Measurements from ENCODE around the gene DNAJC7. TPM values are rescaled to one million over a fixed set of nuclear protein-coding genes. Genes with fewer than 3 reads are reported as not detected.
A peak's percentile ranks its signal among the peaks of the same experiment; 100 is the strongest.
"Not testable (repeated sequence)": the region's sequence is repeated elsewhere in the genome, so short reads cannot be mapped to it uniquely, and the experiment has no call there.

The DNAJC7 gene
- total RNA-seq, 2 donors from 2014 or later = 112 to 116 TPM

DNA sequence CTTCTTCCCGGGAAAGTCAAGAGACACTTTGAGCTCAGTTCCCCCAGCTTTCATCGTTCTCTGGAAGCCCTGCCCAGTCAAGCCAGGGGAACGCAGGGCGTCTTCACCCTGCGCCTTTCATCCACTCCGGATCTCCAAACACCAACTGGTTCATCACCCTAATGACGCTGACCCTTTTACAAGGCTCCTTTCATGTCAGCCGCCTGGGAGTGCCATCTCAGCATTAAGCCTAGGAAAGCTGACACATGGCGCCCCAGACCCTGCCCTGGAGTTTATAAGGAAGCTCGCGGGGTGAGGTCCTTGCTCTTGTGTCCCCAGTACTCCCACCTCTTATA is 594 bp upstream of the DNAJC7 start:
- no peaks in the 10 kb centered on the region for H3K27me3 Mint-ChIP-seq (ENCODE audit: insufficient read depth)
- H3K4me3 ChIP-seq (ENCODE audit: low read length) = peak overlapping the region; percentile 99
- peaks cover 24% of the 10 kb centered on the region for H3K36me3 ChIP-seq (ENCODE audit: control insufficient read depth, insufficient read depth, low read length)
- TF ChIP-seq, protein P1, sequence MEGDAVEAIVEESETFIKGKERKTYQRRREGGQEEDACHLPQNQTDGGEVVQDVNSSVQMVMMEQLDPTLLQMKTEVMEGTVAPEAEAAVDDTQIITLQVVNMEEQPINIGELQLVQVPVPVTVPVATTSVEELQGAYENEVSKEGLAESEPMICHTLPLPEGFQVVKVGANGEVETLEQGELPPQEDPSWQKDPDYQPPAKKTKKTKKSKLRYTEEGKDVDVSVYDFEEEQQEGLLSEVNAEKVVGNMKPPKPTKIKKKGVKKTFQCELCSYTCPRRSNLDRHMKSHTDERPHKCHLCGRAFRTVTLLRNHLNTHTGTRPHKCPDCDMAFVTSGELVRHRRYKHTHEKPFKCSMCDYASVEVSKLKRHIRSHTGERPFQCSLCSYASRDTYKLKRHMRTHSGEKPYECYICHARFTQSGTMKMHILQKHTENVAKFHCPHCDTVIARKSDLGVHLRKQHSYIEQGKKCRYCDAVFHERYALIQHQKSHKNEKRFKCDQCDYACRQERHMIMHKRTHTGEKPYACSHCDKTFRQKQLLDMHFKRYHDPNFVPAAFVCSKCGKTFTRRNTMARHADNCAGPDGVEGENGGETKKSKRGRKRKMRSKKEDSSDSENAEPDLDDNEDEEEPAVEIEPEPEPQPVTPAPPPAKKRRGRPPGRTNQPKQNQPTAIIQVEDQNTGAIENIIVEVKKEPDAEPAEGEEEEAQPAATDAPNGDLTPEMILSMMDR (conservative IDR thresholded peaks at IDR 0.05) = no peak
- no peaks in the 10 kb centered on the region for H3K27me3 ChIP-seq (ENCODE audit: control insufficient read depth, insufficient read depth, low read length, poor library complexity, severe bottlenecking)
- DNase-seq = no peak
- H3K9me3 Mint-ChIP-seq = no peaks in the 10 kb centered on the region
- H3K9ac ChIP-seq (ENCODE audit: extremely low read depth, low read length, poor library complexity, severe bottlenecking) = peak overlapping the region; percentile 96
- H3K4me1 Mint-ChIP-seq = peaks cover 28% of the 10 kb centered on the region
- peaks cover 7% of the 10 kb centered on the region for H3K4me1 ChIP-seq (ENCODE audit: control insufficient read depth, insufficient read depth, low read length)
- H3K27ac ChIP-seq (ENCODE audit: low read depth, low read length) = peak overlapping the region; percentile 92
- peaks cover 20% of the 10 kb centered on the region for H3K36me3 Mint-ChIP-seq (ENCODE audit: low read depth)
- peak overlapping the region; percentile 99 for H3K27ac Mint-ChIP-seq
- WGBS, 2 experiments (ENCODE audit: insufficient coverage in 1 of 2, insufficient read length in 1 of 2) = 11 to 28% methylated on average over 10 to 11 of the region's 11 CpGs
- peak overlapping the region; percentile 90 for H3K4me3 Mint-ChIP-seq
- no peaks in the 10 kb centered on the region for H3K9me3 ChIP-seq (ENCODE audit: control insufficient read depth, low read length)

DNA sequence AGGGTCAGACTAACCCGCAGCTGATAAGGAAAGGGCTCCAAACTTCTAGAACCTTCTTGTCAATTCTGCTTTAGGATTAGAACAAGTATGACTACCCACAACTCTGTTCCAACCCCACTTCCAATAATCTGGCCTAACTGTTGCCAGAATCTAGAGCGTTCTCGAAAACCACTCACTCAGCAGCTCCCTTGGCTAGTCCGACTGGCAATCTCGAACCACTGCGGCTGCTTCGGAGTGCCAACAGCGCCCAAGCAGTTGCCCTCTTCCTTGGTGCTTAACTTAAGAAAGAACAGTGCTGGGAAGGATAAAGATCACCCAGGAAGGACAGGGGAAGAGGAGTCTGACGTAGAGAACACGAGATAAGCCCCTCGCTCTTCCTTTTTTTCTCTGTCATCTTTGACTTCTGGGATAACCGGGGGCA is 818 bp downstream of the DNAJC7 start:
- peaks cover 41% of the 10 kb centered on the region for H3K4me1 Mint-ChIP-seq

DNA sequence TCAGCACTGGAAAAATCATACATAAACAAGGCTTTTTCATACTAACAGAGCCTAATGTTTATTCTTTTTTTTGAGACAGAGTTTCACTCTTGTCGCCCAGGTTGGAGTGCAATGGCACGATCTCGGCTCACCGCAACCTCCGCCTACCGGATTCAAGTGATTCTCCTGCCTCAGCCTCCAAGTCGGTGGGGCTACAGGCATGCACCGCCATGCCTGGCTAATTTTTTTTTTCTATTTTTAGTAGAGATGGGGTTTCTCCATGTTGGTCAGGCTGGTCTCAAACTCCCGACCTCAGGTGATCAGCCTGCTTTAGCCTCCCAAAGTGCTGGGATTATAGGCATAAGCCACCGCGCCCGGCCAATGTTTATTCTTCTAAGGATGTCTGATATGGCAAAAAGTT is 3.5 kb downstream of the DNAJC7 start:
- Mint-ChIP-seq H3K27ac (peak overlapping the region; percentile 56), H3K4me1 (peaks cover 36% of the 10 kb centered on the region), H3K36me3 (ENCODE audit: low read depth) (peaks cover 30% of the 10 kb centered on the region)
- not testable (repeated sequence) for H3K4me3 ChIP-seq (ENCODE audit: low read length); H3K9me3 ChIP-seq (ENCODE audit: control insufficient read depth, low read length); H3K9ac ChIP-seq (ENCODE audit: extremely low read depth, low read length, poor library complexity, severe bottlenecking); H3K27me3 Mint-ChIP-seq (ENCODE audit: insufficient read depth); H3K27me3 ChIP-seq (ENCODE audit: control insufficient read depth, insufficient read depth, low read length, poor library complexity, severe bottlenecking); H3K9me3 Mint-ChIP-seq; H3K4me3 Mint-ChIP-seq; DNase-seq; H3K4me1 ChIP-seq (ENCODE audit: control insufficient read depth, insufficient read depth, low read length)
- 96 to 100% methylated on average over 10 to 12 of the region's 12 CpGs for WGBS, 2 experiments (ENCODE audit: insufficient coverage in 1 of 2, insufficient read length in 1 of 2)
- Histone ChIP-seq H3K27ac (ENCODE audit: low read depth, low read length) (peak overlapping the region; percentile 21), H3K36me3 (ENCODE audit: control insufficient read depth, insufficient read depth, low read length) (peaks cover 26% of the 10 kb centered on the region)

More for the DNA sequence above, 818 bp downstream of the DNAJC7 start:
- Histone ChIP-seq H3K36me3 (ENCODE audit: control insufficient read depth, insufficient read depth, low read length) (peaks cover 15% of the 10 kb centered on the region), H3K4me3 (ENCODE audit: low read length) (peak overlapping the region; percentile 99), H3K27ac (ENCODE audit: low read depth, low read length) (peak overlapping the region; percentile 92), H3K9me3 (ENCODE audit: control insufficient read depth, low read length) (no peaks in the 10 kb centered on the region), H3K9ac (ENCODE audit: extremely low read depth, low read length, poor library complexity, severe bottlenecking) (peak overlapping the region; percentile 96), H3K4me1 (ENCODE audit: control insufficient read depth, insufficient read depth, low read length) (peaks cover 7% of the 10 kb centered on the region), H3K27me3 (ENCODE audit: control insufficient read depth, insufficient read depth, low read length, poor library complexity, severe bottlenecking) (no peaks in the 10 kb centered on the region)
- 13 to 21% methylated on average over 7 to 12 of the region's 12 CpGs for WGBS, 2 experiments (ENCODE audit: insufficient coverage in 1 of 2, insufficient read length in 1 of 2)
- Mint-ChIP-seq H3K4me3 (peak overlapping the region; percentile 90), H3K27me3 (ENCODE audit: insufficient read depth) (no peaks in the 10 kb centered on the region), H3K9me3 (no peaks in the 10 kb centered on the region), H3K36me3 (ENCODE audit: low read depth) (peaks cover 13% of the 10 kb centered on the region), H3K27ac (peak overlapping the region; percentile 99)
- peak; percentile 72 for DNase-seq
- TF ChIP-seq, protein P1 (conservative IDR thresholded peaks at IDR 0.05) = no peak

DNA sequence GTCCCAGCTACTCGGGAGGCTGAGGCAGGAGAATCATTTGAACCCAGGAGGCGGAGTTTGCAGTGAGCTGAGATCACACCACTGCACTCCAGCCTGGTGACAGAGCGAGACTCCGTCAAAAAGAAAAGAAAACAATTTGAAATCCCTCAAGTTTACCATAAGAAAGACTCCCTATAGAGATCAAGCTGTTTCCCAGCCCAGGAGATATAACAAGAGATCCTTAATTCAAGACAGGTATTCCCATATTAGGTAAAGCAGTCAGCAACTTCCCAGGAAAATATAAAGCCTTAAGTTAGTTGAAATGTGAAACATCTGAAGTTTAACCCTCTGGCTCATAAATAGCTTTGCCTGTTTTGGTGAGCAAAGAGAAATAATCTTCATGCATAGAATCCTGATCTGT is 4.9 kb downstream of the DNAJC7 start:
- H3K9ac ChIP-seq (ENCODE audit: extremely low read depth, low read length, poor library complexity, severe bottlenecking); H3K9me3 ChIP-seq (ENCODE audit: control insufficient read depth, low read length); DNase-seq; H3K4me1 ChIP-seq (ENCODE audit: control insufficient read depth, insufficient read depth, low read length); H3K9me3 Mint-ChIP-seq; H3K4me3 Mint-ChIP-seq; H3K27me3 ChIP-seq (ENCODE audit: control insufficient read depth, insufficient read depth, low read length, poor library complexity, severe bottlenecking); H3K27me3 Mint-ChIP-seq (ENCODE audit: insufficient read depth); H3K4me3 ChIP-seq (ENCODE audit: low read length): not testable (repeated sequence)
- H3K27ac ChIP-seq (ENCODE audit: low read depth, low read length) = peak overlapping the region; percentile 41
- Mint-ChIP-seq H3K4me1 (peaks cover 28% of the 10 kb centered on the region), H3K36me3 (ENCODE audit: low read depth) (peaks cover 31% of the 10 kb centered on the region), H3K27ac (peak overlapping the region; percentile 56)
- H3K36me3 ChIP-seq (ENCODE audit: control insufficient read depth, insufficient read depth, low read length) = peaks cover 27% of the 10 kb centered on the region
- 71 to 83% methylated on average over 4 of the region's 4 CpGs for WGBS, 2 experiments (ENCODE audit: insufficient coverage in 1 of 2, insufficient read length in 1 of 2)

Measured in endodermal cell (in vitro differentiated cells).